K562 (cell line): ENCODE data around the gene ZNF655. TPM values are rescaled to one million over a fixed set of nuclear protein-coding genes. Genes with fewer than 3 reads are reported as not detected.
A peak's percentile ranks its signal among the peaks of the same experiment; 100 is the strongest.

Source experiments
- ATAC-seq: fragments of 200-7000 bp; cut with Tn5 transposase; 3 replicates; pipeline ENCODE4 v1.9.1; 2020; ENCODE audit warnings: moderate library complexity
- BruUV-seq: library from RNA; stranded (reverse); fragments of 400-500 nt; replicated peaks from 2 replicates; lab custom pipeline; 2021; lab: Mats Ljungman, UMichigan
- CTCF ChIA-PET: fragments of 300-600 bp; formaldehyde crosslinking; extraction: SDS; loops from one replicate; lab custom pipeline; 2021; ENCODE audit warnings: low intra/inter-chr PET ratio; lab: Yijun Ruan, JAX
- POLR2A ChIA-PET: fragments of 300-600, 350-650 bp; sonication (Branson Sonifier 250); formaldehyde crosslinking; extraction: SDS; loops from one replicate; lab custom pipeline; 2021; ENCODE audit warnings: antibody characterized with exemption, inconsistent platforms; lab: Yijun Ruan, JAX
- DNase-seq, 4 experiments: peaks; one replicate each; pipeline versions ENCODE4 v3.0.0 to v3.0.0-alpha.2; 2011 to 2018; ENCODE audit warnings: low spot score in 3 of 4, mixed read lengths in 3 of 4; ENCODE audit errors: extremely low read depth in 1 of 4
- FAIRE-seq: peaks from 2 replicates; lab custom pipeline; 2011; peaks lifted over from hg19 to GRCh38; lab: Jason Lieb, UNC
- H2AFZ ChIP-seq: 2 replicates; pipeline ENCODE4 v1.6.0; 2011; ENCODE audit warnings: low read depth, low read length, control low read depth, inconsistent platforms
- H3K27ac ChIP-seq: fragments of 200-600 bp; 3 replicates; pipeline ENCODE4 v1.8.0; 2011; ENCODE audit warnings: low read depth, mild to moderate bottlenecking, control low read depth, inconsistent platforms, low read length, moderate library complexity, mixed read lengths; ENCODE audit errors: extremely low read depth
- H3K27me3 ChIP-seq, 2 experiments: fragments of 300-600 bp in 1 of 2; 2 replicates in 1 of 2; 3 replicates in 1 of 2; pipeline versions ENCODE4 v1.6.0 to v1.8.0; 2011; ENCODE audit warnings: inconsistent platforms in 2 of 2, low read length in 2 of 2, mild to moderate bottlenecking in 1 of 2, mixed read lengths in 1 of 2, moderate library complexity in 1 of 2; ENCODE audit not compliant: control insufficient read depth in 2 of 2, insufficient read depth in 2 of 2
- H3K36me3 ChIP-seq: fragments of 300-600 bp; 3 replicates; pipeline ENCODE4 v1.8.0; 2011; ENCODE audit warnings: mild to moderate bottlenecking, low read length, inconsistent platforms; ENCODE audit not compliant: control insufficient read depth, insufficient read depth
- H3K4me1 ChIP-seq, 2 experiments: fragments of 200-600 bp in 1 of 2; replicated peaks in 1 of 2; 2 replicates in 1 of 2; 3 replicates in 1 of 2; pipeline versions ENCODE4 v1.5.1 to v1.8.0; 2011; ENCODE audit warnings: inconsistent platforms in 2 of 2, low read length in 2 of 2, mild to moderate bottlenecking in 1 of 2, mixed read lengths in 1 of 2, moderate library complexity in 1 of 2; ENCODE audit not compliant: control insufficient read depth in 2 of 2, insufficient read depth in 2 of 2
- H3K4me2 ChIP-seq: 2 replicates; pipeline ENCODE4 v1.6.1; 2011; ENCODE audit warnings: low read length, control low read depth, inconsistent platforms, mixed read lengths; ENCODE audit not compliant: insufficient read depth
- H3K4me3 ChIP-seq: fragments of 200-600 bp; sonication (generic), shearing (Covaris generic); 2 replicates; pipeline ENCODE4 v1.5.1; 2016; ENCODE audit warnings: control low read depth, inconsistent platforms
- H3K79me2 ChIP-seq: fragments of 200-600 bp; 3 replicates; pipeline ENCODE4 v1.8.0; 2011; ENCODE audit warnings: low read length, inconsistent platforms; ENCODE audit not compliant: control insufficient read depth, insufficient read depth
- H3K9ac ChIP-seq, 2 experiments: 2 replicates each; pipeline versions ENCODE4 v1.6.0 to v1.6.1; 2011; ENCODE audit warnings: low read depth in 2 of 2, low read length in 2 of 2, control low read depth in 1 of 2, inconsistent platforms in 1 of 2, mild to moderate bottlenecking in 1 of 2, mixed read lengths in 1 of 2; ENCODE audit not compliant: insufficient read depth in 1 of 2
- H3K9me1 ChIP-seq: one replicate; pipeline ENCODE4 v1.6.0; 2011; ENCODE audit warnings: inconsistent platforms, mild to moderate bottlenecking, low read length, moderate library complexity; ENCODE audit not compliant: control insufficient read depth, insufficient read depth
- H3K9me3 ChIP-seq: replicated peaks from 2 replicates; pipeline ENCODE4 v1.5.1; 2011; ENCODE audit warnings: low read depth, low read length, inconsistent platforms; ENCODE audit not compliant: control insufficient read depth, insufficient read depth
- H4K20me1 ChIP-seq: replicated peaks from 2 replicates; pipeline ENCODE4 v1.6.1; 2011; ENCODE audit warnings: low read length, inconsistent platforms, mixed read lengths; ENCODE audit not compliant: control insufficient read depth, insufficient read depth
- KAT8 ChIP-seq: fragments of 450-650 bp; IDR thresholded peaks from 2 replicates; pipeline ENCODE4 v1.6.1; 2016; ENCODE audit warnings: low read depth, mild to moderate bottlenecking
- POLR2A ChIP-seq: fragments of 450-650 bp; conservative IDR thresholded peaks from 2 replicates; pipeline ENCODE4 v1.6.1; 2016
- POLR2AphosphoS5 ChIP-seq: IDR thresholded peaks from 2 replicates; pipeline ENCODE4 v1.6.1; 2011; ENCODE audit warnings: mild to moderate bottlenecking, low read depth, low read length, moderate library complexity; ENCODE audit not compliant: control insufficient read depth, insufficient read depth
- POLR2B ChIP-seq: fragments of 450-650 bp; IDR thresholded peaks from 2 replicates; pipeline ENCODE4 v1.6.1; 2018; ENCODE audit warnings: low read depth; ENCODE audit not compliant: partially characterized antibody
- SUPT5H ChIP-seq: fragments of 450-650 bp; IDR thresholded peaks from 2 replicates; pipeline ENCODE4 v1.6.1; 2016
- WGBS: fragments of 100-300 bp; shearing (Covaris generic); methylation state at CpG from one replicate; pipeline ENCODE4 v1.1.6; 2016; ENCODE audit warnings: low coverage, mixed read lengths; ENCODE audit not compliant: insufficient coverage; ENCODE audit errors: missing lambda C conversion rate; 5-methylcytosine and 5-hydroxymethylcytosine counted together
- in situ Hi-C: fragments of 300-500 bp; cut with MboI; formaldehyde crosslinking; loops from 4 replicates; pipeline ENCODE4 v1.15.0; 2018; ENCODE audit warnings: inconsistent platforms, mixed read lengths
- intact Hi-C: fragments of 100-400 bp; cut with micrococcal nuclease; formaldehyde crosslinking; loops from 2 replicates; pipeline ENCODE4 v1.14.2; 2022
- polyA plus RNA-seq, 8 experiments: library from polyadenylated mRNA; depleted of rRNA in 4 of 8; stranded (reverse) in 5 of 8; unstranded in 3 of 8; fragments of >200 nt; fragmentation: Nextera tagmentation in 2 of 8; fragmentation: Illumina TruSeq in 1 of 8; extraction: Ambion mirVana in 2 of 8; extraction: Trizol in 1 of 8; gene quantifications; 2 replicates each; pipeline versions ENCODE4 v1.2.1 to v1.2.3, GENCODE V29; 2011 to 2014; ENCODE audit warnings: inconsistent platforms in 1 of 8, missing spikeins in 1 of 8
- total RNA-seq, 7 experiments: library from RNA; depleted of rRNA in 6 of 7; stranded (reverse); fragments of >200 nt in 6 of 7; fragmentation: Illumina TruSeq in 2 of 7; extraction: Trizol in 2 of 7; gene quantifications; 2 replicates each; pipeline versions ENCODE4 v1.2.1 to v1.2.3, GENCODE V29; 2011 to 2021; ENCODE audit warnings: low replicate concordance in 1 of 7
- TF ChIP-seq, protein P1 (sequence below): fragments of 250-450 bp; sonication (Bioruptor Pico); IDR thresholded peaks from 2 replicates; pipeline ENCODE4 v1.9.0; 2021; ENCODE audit warnings: mild to moderate bottlenecking, inconsistent platforms

ZNF655 gene
- total and polyA plus RNA-seq, 9 of the 15 experiments (the other 6 are each of a cell fraction or from before 2014, with no cell fraction given), result 25.7 to 130 (median 95.2) TPM

DNA sequence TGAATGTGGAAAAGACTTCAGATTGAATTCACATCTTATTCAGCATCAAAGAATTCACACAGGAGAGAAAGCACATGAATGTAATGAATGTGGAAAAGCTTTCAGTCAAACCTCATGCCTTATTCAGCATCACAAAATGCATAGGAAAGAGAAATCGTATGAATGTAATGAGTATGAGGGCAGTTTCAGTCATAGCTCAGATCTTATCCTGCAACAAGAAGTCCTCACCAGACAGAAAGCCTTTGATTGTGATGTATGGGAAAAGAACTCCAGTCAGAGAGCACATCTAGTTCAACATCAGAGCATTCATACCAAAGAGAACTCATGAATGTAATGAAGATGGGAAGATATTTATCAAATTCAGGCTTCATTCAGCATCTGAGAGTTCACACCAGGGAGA is 14.8 kb downstream of the ZNF655 start:
- in situ Hi-C loops, result no loop called here
- POLR2A ChIA-PET, result interaction anchor here (0.5 to 3.6 kb wide), 6 partner anchors 15 to 444 kb away, joined by 3 to 21 read pairs (median 4); partner anchors contain the start of genes ZKSCAN1 and ZNF655
- 83% methylated on average over 1 of the region's 1 CpG for whole genome bisulfite sequencing

More for the DNA sequence above, 14.8 kb downstream of the ZNF655 start:
- TF ChIP-seq POLR2A (peak; percentile 54; the same call in 1 of the 2 replicates), KAT8 (no peak), POLR2AphosphoS5 (peak; percentile 13; the same call in 1 of the 2 replicates), SUPT5H (peak; percentile 61), POLR2B (peak; percentile 48)
- TF ChIP-seq, protein P1, sequence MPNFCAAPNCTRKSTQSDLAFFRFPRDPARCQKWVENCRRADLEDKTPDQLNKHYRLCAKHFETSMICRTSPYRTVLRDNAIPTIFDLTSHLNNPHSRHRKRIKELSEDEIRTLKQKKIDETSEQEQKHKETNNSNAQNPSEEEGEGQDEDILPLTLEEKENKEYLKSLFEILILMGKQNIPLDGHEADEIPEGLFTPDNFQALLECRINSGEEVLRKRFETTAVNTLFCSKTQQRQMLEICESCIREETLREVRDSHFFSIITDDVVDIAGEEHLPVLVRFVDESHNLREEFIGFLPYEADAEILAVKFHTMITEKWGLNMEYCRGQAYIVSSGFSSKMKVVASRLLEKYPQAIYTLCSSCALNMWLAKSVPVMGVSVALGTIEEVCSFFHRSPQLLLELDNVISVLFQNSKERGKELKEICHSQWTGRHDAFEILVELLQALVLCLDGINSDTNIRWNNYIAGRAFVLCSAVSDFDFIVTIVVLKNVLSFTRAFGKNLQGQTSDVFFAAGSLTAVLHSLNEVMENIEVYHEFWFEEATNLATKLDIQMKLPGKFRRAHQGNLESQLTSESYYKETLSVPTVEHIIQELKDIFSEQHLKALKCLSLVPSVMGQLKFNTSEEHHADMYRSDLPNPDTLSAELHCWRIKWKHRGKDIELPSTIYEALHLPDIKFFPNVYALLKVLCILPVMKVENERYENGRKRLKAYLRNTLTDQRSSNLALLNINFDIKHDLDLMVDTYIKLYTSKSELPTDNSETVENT, result no peak
- H4K20me1 ChIP-seq, result no peaks in the 10 kb centered on the region
- CTCF ChIA-PET, result no interaction called here
- no peak overlapping the region for H3K27ac ChIP-seq
- 0 out of 5 replicates have a peak, but pooled peaks cover 0 to 3% of the 10 kb centered on the region in 2 experiments for H3K4me1 ChIP-seq
- H3K9me3 ChIP-seq, result no peaks in the 10 kb centered on the region
- H3K9me1 ChIP-seq, result no peaks in the 10 kb centered on the region
- no peak overlapping the region for H3K4me3 ChIP-seq
- H3K79me2 ChIP-seq, result peaks cover 2% of the 10 kb centered on the region; the same call in 1 of the 3 replicates
- FAIRE-seq (no peak), DNase-seq (no peak), ATAC-seq (no peak)
- peaks cover 57% of the 10 kb centered on the region for H3K36me3 ChIP-seq
- no peak overlapping the region for H3K4me2 ChIP-seq
- no peak overlapping the region for H3K9ac ChIP-seq
- BruUV-seq, result no TSS peak
- intact Hi-C loops, result no loop called here
- H2AFZ ChIP-seq, result no peak overlapping the region
- H3K27me3 ChIP-seq, result no peaks in the 10 kb centered on the region
